Effector memory CD4-positive, alpha-beta T cell (primary cell): ENCODE data around the gene C20orf144.

Experiments
- DNase-seq, 3 donors: peaks; one replicate each; pipeline ENCODE4 v3.0.0-alpha.2; 2020
- H3K27ac ChIP-seq: 2 replicates; pipeline ENCODE4 v1.7.0; 2013; ENCODE audit warnings: mild to moderate bottlenecking, low read length, moderate library complexity; ENCODE audit not compliant: insufficient read depth, poor library complexity, severe bottlenecking
- H3K27me3 ChIP-seq: replicated peaks from 2 replicates; pipeline ENCODE4 v1.7.0; 2013; ENCODE audit warnings: mild to moderate bottlenecking, low read length; ENCODE audit not compliant: insufficient read depth, control insufficient read depth, poor library complexity, severe bottlenecking
- H3K36me3 ChIP-seq: 2 replicates; pipeline ENCODE4 v1.7.0; 2013; ENCODE audit warnings: mild to moderate bottlenecking, low read length, moderate library complexity; ENCODE audit not compliant: control insufficient read depth, insufficient read depth
- H3K4me1 ChIP-seq: 2 replicates; pipeline ENCODE4 v1.7.0; 2013; ENCODE audit warnings: low read length, mild to moderate bottlenecking; ENCODE audit not compliant: control insufficient read depth, insufficient read depth, poor library complexity, severe bottlenecking
- H3K4me3 ChIP-seq: 2 replicates; pipeline ENCODE4 v1.7.0; 2013; ENCODE audit warnings: low read length, low read depth, mild to moderate bottlenecking; ENCODE audit not compliant: insufficient read depth, poor library complexity, severe bottlenecking
- H3K9me3 ChIP-seq: 2 replicates; pipeline ENCODE4 v1.7.0; 2013; ENCODE audit warnings: mild to moderate bottlenecking, low read length, moderate library complexity; ENCODE audit not compliant: control insufficient read depth

Gene C20orf144

DNA sequence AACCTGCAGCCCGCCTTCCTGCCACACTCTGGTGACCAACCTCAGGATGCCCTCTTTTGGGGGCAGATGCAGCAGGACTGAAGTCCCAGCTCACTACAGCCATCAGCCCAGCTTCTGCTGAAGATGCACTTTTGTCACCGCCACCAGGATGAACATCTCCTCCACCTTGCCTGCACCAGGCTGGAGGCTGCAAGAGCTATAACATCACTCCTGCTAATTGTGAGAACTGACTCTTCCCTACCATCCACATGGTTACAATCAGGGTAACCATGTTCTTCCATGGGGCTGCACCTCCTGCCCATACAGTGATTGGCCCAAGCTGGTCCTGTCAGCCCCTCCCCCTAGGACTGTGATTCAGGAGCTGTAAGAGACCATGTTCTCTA is 2.6 kb downstream of the C20orf144 start:
- peaks cover 40% of the 10 kb centered on the region for H3K4me1 ChIP-seq
- no peaks in the 10 kb centered on the region for H3K36me3 ChIP-seq
- peak overlapping the region; percentile 82 for H3K27ac ChIP-seq
- no peak overlapping the region for H3K4me3 ChIP-seq
- no peaks in the 10 kb centered on the region for H3K9me3 ChIP-seq
- DNase-seq, result no peak
- no peaks in the 10 kb centered on the region for H3K27me3 ChIP-seq

DNA sequence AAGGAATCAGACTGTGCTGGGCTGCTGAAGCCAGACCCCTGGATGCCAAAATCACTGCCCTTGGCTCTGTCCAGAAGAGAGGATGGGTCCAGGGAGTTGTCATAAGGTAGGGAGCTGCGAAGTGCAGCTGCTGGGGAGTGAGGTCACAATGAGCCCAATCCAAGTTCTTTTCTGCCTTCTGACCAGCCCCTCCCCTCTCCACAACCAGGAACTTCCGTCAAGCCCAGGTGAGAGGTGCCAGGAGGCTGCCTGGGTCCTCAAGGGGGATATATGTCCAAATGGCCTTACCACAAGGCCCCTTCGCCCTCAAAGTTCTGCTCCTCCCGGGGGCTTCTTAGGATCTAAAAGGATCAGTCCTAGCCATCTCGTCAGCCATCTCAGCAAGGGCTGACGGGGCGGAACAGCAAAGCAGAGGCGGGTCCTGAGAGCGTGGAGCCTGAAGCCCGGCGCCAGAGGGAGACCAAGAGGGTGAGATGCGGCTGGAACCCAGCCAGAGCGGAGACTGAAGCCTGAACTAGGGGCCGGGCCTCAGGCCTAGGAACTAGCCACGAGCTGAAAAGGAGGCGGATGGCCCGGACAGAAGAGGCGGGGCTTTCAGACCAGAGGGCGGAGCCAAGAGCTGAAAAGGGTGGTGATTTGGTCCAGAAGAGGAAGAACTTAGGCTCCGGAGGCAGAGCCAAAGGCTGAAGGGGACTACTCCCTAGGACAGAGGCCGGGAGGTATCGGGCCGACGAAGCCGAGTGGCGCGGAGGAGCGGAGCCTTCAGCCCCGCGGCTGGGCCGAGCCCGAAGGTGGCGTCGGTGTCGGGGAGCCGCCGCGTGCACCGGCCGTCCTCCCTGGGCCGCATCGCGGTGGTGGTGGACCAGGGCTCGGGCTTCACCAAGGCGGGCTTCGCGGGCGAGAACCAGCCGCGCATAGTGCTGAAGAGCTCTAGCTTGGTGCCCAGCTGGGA is 4.4 kb downstream of the C20orf144 start, which contains the start of gene ACTL10:
ACTL10 (plus strand) TSS at position 651 of the 952 bp plus-strand sequence. CDS start 555 bp downstream, outside the sequence.
- H3K4me3 ChIP-seq, result peak within 1 kb of the TSS; percentile 68
- H3K27ac ChIP-seq, result peak within 1 kb of the TSS; percentile 64
- no peaks in the 10 kb centered on the region for H3K9me3 ChIP-seq
- peak; percentile 71 to 82 (median 76) for DNase-seq
- H3K4me1 ChIP-seq, result peaks cover 40% of the 10 kb centered on the region
- H3K36me3 ChIP-seq, result no peaks in the 10 kb centered on the region
- no peaks in the 10 kb centered on the region for H3K27me3 ChIP-seq

GRCh38 chr20:33667245-33667675 is 5.1 kb downstream of the C20orf144 start:
- Histone ChIP-seq H3K4me1 (peaks cover 40% of the 10 kb centered on the region), H3K4me3 (peak overlapping the region; percentile 68), H3K36me3 (no peaks in the 10 kb centered on the region), H3K9me3 (no peaks in the 10 kb centered on the region), H3K27ac (peak overlapping the region; percentile 64), H3K27me3 (no peaks in the 10 kb centered on the region)
- DNase-seq, result peak; percentile 19 to 51 (median 29)

GRCh38 chr20:33667676-33668465 is 5.7 kb downstream of the C20orf144 start:
- peaks cover 37% of the 10 kb centered on the region for H3K4me1 ChIP-seq
- H3K36me3 ChIP-seq, result no peaks in the 10 kb centered on the region
- H3K9me3 ChIP-seq, result no peaks in the 10 kb centered on the region
- H3K4me3 ChIP-seq, result peak overlapping the region; percentile 68
- peak overlapping the region; percentile 64 for H3K27ac ChIP-seq
- peak; percentile 59 to 67 (median 62) for DNase-seq
- no peaks in the 10 kb centered on the region for H3K27me3 ChIP-seq

GRCh38 chr20:33668466-33669155 is 6.5 kb downstream of the C20orf144 start:
- Histone ChIP-seq H3K27ac (no peak overlapping the region), H3K4me3 (no peak overlapping the region), H3K4me1 (peaks cover 38% of the 10 kb centered on the region), H3K9me3 (no peaks in the 10 kb centered on the region), H3K27me3 (no peaks in the 10 kb centered on the region), H3K36me3 (no peaks in the 10 kb centered on the region)
- no peak for DNase-seq

- DNase-seq, result no peak
- no peaks in the 10 kb centered on the region for H3K27me3 ChIP-seq
- no peaks in the 10 kb centered on the region for H3K36me3 ChIP-seq
- no peak overlapping the region for H3K4me3 ChIP-seq
- no peak overlapping the region for H3K27ac ChIP-seq
- H3K4me1 ChIP-seq, result peaks cover 35% of the 10 kb centered on the region
- H3K9me3 ChIP-seq, result no peaks in the 10 kb centered on the region
Measured at GRCh38 chr20:33669224-33669623, 7.1 kb downstream of the C20orf144 start.

DNA sequence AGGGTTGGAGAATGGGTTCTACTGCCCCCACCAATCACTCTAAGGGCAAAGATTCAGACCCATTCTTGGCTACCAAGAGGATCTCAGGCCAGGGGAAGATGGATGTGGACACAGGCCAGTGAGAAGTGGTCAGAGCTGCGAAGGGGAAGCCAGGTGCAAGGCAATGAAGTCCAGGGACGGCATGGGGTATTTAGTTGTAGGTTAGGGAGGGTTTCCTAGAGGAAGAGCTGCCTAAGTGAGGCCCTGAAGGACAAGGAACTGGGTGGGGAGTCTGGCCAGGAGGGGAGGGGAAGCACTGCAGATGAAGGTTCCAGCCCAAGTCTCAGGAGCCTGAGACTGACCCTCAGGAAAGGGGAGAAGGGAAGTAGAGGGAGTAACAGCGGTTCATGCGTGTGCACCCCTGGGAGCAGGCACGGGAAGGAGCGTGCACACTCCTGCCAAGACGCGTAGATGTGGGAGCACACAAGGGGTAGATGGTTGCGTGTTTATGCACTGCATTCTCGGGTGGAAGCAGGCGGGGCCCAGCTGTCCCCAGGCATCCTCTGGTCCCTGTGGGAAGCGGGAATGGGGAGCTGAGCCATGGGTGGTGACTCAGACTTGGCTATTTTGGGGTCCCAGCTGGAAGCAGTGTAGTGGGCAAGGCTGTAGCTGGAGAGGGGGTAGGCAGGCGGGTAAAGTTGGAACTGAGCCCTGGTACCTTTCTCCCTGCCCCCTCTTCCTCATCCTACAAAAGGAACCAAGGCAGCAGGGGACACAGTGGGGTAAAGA is 7.9 kb downstream of the C20orf144 start:
- Histone ChIP-seq H3K4me3 (no peak overlapping the region), H3K9me3 (no peaks in the 10 kb centered on the region), H3K27me3 (no peaks in the 10 kb centered on the region), H3K4me1 (peaks cover 29% of the 10 kb centered on the region), H3K36me3 (no peaks in the 10 kb centered on the region), H3K27ac (no peak overlapping the region)
- no peak for DNase-seq

DNA sequence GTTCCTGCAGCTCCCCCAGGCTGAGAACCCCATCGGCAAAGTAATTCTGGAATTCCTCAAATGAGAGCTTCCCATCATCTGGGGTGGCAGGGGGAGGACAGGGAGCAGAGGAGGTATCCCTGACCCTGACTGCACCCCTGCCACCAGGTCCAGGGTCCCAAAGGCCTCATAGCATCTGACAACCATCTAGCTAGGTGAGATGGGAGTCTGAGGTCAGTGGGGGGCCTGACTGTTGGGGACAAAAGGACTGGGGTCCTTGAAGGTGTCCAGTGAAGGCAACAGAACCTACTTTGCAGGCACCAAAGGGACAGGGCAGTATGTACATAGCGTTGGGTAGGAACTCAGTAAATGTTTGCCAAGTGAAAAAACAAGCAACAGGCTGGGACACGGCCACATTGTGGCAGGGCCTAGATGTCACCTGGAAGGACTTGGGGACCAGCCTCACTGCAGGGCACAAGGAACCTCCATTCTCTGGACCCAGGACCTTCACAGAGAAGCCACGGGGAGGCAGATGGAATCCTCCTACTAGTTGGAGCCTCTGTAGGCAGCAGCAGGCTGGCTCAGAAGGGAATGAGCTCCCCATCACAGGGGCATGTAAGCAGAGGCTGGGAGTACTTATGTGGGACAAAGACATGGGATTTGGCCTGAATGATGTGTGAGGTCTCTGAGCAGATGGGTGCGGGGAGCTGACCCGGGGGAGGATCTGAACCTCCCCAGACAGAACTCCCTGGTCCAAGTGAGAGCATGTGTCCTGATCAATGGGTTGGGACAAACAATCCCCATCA is 8.8 kb downstream of the C20orf144 start:
- Histone ChIP-seq H3K4me1 (peaks cover 29% of the 10 kb centered on the region), H3K4me3 (no peak overlapping the region)

More for the DNA sequence above, 8.8 kb downstream of the C20orf144 start:
- H3K27me3 ChIP-seq, result no peaks in the 10 kb centered on the region
- no peaks in the 10 kb centered on the region for H3K9me3 ChIP-seq
- no peaks in the 10 kb centered on the region for H3K36me3 ChIP-seq
- DNase-seq, result no peak
- H3K27ac ChIP-seq, result no peak overlapping the region
